Aorta (tissue), 5 donors: Measurements from ENCODE around the gene MRPL51. TPM values are rescaled to one million over a fixed set of nuclear protein-coding genes. Genes with fewer than 3 reads are reported as not detected.
"Not testable (repeated sequence)": the region's sequence is repeated elsewhere in the genome, so short reads cannot be mapped to it uniquely, and the experiment has no call there.

ENCODE experiments used
- ATAC-seq: fragments of 200-7000 bp; cut with Tn5 transposase; one replicate; pipeline ENCODE4 v1.9.1; 2022; ENCODE audit warnings: moderate library complexity; ENCODE audit not compliant: low FRiP score
- DNase-seq, 2 donors: peaks; one replicate each; pipeline ENCODE4 v3.0.0-alpha.2; 2020
- H3K27ac ChIP-seq, 2 donors: one replicate each; pipeline ENCODE4 v1.5.1; 2013; ENCODE audit warnings: low read length in 2 of 2, mild to moderate bottlenecking in 2 of 2, moderate library complexity in 2 of 2, control low read depth in 1 of 2, inconsistent platforms in 1 of 2, low read depth in 1 of 2
- H3K27me3 ChIP-seq, 2 donors: one replicate each; pipeline ENCODE4 v1.6.1; 2013; ENCODE audit warnings: control low read depth in 1 of 2, low read length in 1 of 2, mild to moderate bottlenecking in 1 of 2, moderate library complexity in 1 of 2; ENCODE audit not compliant: insufficient read depth in 2 of 2, control insufficient read depth in 1 of 2
- H3K36me3 ChIP-seq, 2 donors: one replicate each; pipeline ENCODE4 v1.6.1; 2013; ENCODE audit warnings: control low read depth in 1 of 2, low read length in 1 of 2, mild to moderate bottlenecking in 1 of 2; ENCODE audit not compliant: insufficient read depth in 2 of 2, control insufficient read depth in 1 of 2
- H3K4me1 ChIP-seq, 2 donors: one replicate each; pipeline ENCODE4 v1.6.1; 2013; ENCODE audit warnings: low read length in 2 of 2, control low read depth in 1 of 2, mild to moderate bottlenecking in 1 of 2, moderate library complexity in 1 of 2; ENCODE audit not compliant: insufficient read depth in 2 of 2, control insufficient read depth in 1 of 2
- H3K4me3 ChIP-seq, 2 donors: one replicate each; pipeline ENCODE4 v1.5.1; 2013; ENCODE audit warnings: low read length in 2 of 2, control low read depth in 1 of 2, mild to moderate bottlenecking in 1 of 2
- H3K9me3 ChIP-seq: one replicate; pipeline ENCODE4 v1.6.1; 2013; ENCODE audit warnings: mild to moderate bottlenecking, low read length; ENCODE audit not compliant: control insufficient read depth
- WGBS, 2 donors: extraction: QIAGEN DNeasy Blood & Tissue Kit; methylation state at CpG; one replicate each; pipeline ENCODE4 v1.1.7; 2013; 5-methylcytosine and 5-hydroxymethylcytosine counted together
- intact Hi-C, 2 donors: fragments of 100-400 bp; cut with DNase I; formaldehyde crosslinking; loops; one replicate each; pipeline versions ENCODE4 v1.14.2 to v1.15.0; 2022
- polyA plus RNA-seq, 2 donors: library from polyadenylated mRNA; stranded (reverse); fragments of 200-250 nt; gene quantifications; one replicate each; pipeline ENCODE4 v1.2.3, GENCODE V29; 2013
- total RNA-seq, 2 donors: library from RNA; stranded (reverse); fragmentation: NEBNext Ultra II Directional; extraction: Animal tissue kit (Norgen Biotek cat#: 25700); gene quantifications; one replicate each; pipeline ENCODE4 v1.2.1, GENCODE V29; 2021
- donor health status: healthy with polysubstance abuse.
- donor health status: Bipolar disorder and iron deficiency.
- donor health status: DM: no; HTN: no; CAD: no.
- donor health status: DM: no; HTN: no; CAD: no.
- donor health status: DM: yes; HTN: yes; CAD: no.

MRPL51 gene
- total and polyA plus RNA-seq, 4 donors, result 91.8 to 283 (median 110) TPM

DNA sequence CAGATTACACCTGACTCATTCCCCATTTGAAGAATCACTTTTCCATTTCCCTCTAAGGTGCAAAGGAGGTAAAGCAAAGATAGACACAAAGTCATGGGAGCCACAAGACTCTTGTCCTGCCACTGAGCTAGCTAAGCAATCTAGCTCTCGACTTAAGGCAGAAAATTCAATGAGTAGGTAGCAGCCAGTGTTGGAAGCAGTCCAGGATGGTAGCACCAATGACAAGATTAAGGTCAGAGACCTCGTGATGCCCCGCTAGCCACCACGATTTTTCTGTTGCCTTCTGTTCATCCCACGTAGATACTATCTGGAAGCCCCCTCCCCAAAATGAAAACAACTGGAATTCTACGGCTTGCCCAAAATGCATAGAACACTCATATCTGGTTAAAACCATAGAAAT, 24.0 kb downstream of the MRPL51 start:
- ATAC-seq (no peak), DNase-seq (peak in 1 of 2 donors; percentile 33)
- Histone ChIP-seq H3K9me3 (no peaks in the 10 kb centered on the region), H3K4me3 (no peak overlapping the region), H3K36me3 (peaks cover 0 to 3% of the 10 kb centered on the region in 2 donors), H3K4me1 (peaks cover 2 to 3% of the 10 kb centered on the region in 2 donors), H3K27ac (no peak overlapping the region), H3K27me3 (no peaks in the 10 kb centered on the region)
- intact Hi-C loops, result loop anchor here (5.0 kb wide), 1 partner anchor 142 kb away; no protein-coding TSS in a partner anchor
- WGBS, 2 donors, result 67 to 74% methylated on average over 6 of the region's 6 CpGs

DNA sequence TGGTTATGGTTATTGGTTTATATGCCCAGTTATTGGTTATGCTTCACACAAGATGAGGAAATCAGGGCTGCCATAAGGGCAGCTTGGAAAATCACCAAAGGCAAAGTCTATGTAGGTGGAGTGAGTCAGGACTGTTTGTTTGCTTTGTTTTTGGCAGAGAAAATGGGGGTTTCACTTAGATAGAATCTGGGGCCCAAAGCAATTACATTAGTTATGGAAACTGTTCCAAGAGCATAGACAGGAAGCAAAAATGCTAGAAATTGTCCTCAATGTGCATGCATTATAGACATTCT, 24.8 kb downstream of the MRPL51 start:
- H3K4me1 ChIP-seq, result peaks cover 2 to 3% of the 10 kb centered on the region in 2 donors
- no peaks in the 10 kb centered on the region for H3K27me3 ChIP-seq
- intact Hi-C loops, result loop anchor here (5.0 kb wide), 1 partner anchor 141 kb away; no protein-coding TSS in a partner anchor
- no peak overlapping the region for H3K4me3 ChIP-seq
- no peak overlapping the region for H3K27ac ChIP-seq
- ATAC-seq (no peak), DNase-seq (no peak)
- H3K9me3 ChIP-seq, result no peaks in the 10 kb centered on the region
- peaks cover 0 to 3% of the 10 kb centered on the region in 2 donors for H3K36me3 ChIP-seq

GRCh38 chr12:6467571-6468282, 25.3 kb downstream of the MRPL51 start:
- H3K9me3 ChIP-seq, H3K27ac ChIP-seq, H3K4me3 ChIP-seq, H3K4me1 ChIP-seq, H3K36me3 ChIP-seq, H3K27me3 ChIP-seq, ATAC-seq: not testable (repeated sequence)
- DNase-seq, result peak in 1 of 2 donors; percentile 51
- WGBS, 2 donors, result 92 to 95% methylated on average over 9 of the region's 9 CpGs
- intact Hi-C loops, result loop anchor here (5.0 kb wide), 1 partner anchor 140 kb away; no protein-coding TSS in a partner anchor

DNA sequence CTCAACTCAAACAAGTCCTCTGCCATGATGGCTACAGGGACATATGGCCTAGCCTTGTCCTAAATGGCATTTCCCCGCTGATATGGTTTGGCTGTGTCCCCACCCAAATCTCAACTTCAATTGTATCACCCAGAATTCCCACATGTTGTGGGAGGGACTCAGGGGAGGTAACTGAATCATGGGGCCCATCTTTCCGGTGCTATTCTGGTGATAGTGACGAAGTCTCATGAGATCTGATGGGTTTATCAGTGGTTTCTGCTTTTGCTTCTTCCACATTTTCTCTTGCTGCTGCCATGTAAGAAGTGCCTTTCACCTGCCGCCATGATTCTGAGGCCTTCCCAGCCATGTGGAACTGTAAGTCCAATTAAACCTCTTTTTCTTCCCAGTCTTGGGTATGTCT, 26.3 kb downstream of the MRPL51 start:
- H3K4me1 ChIP-seq, H3K27ac ChIP-seq, H3K27me3 ChIP-seq, H3K9me3 ChIP-seq, H3K36me3 ChIP-seq, ATAC-seq, DNase-seq, H3K4me3 ChIP-seq: not testable (repeated sequence)
- 92 to 96% methylated on average over 4 of the region's 4 CpGs for WGBS, 2 donors
- intact Hi-C loops, result loop anchor here (5.0 kb wide), 1 partner anchor 139 kb away; no protein-coding TSS in a partner anchor

GRCh38 chr12:6466184-6466573, 26.9 kb downstream of the MRPL51 start:
- H3K4me3 ChIP-seq, result no peak overlapping the region
- H3K36me3 ChIP-seq, result peaks cover 0 to 5% of the 10 kb centered on the region in 2 donors
- WGBS, 2 donors, result 85 to 92% methylated on average over 5 of the region's 5 CpGs
- no peak for DNase-seq
- H3K27me3 ChIP-seq, result no peaks in the 10 kb centered on the region
- no peak overlapping the region for H3K27ac ChIP-seq
- H3K4me1 ChIP-seq, result peaks cover 2 to 3% of the 10 kb centered on the region in 2 donors
- intact Hi-C loops, result loop anchor here (5.0 kb wide), 1 partner anchor 139 kb away; no protein-coding TSS in a partner anchor
- no peak for ATAC-seq
- H3K9me3 ChIP-seq, result no peaks in the 10 kb centered on the region

DNA sequence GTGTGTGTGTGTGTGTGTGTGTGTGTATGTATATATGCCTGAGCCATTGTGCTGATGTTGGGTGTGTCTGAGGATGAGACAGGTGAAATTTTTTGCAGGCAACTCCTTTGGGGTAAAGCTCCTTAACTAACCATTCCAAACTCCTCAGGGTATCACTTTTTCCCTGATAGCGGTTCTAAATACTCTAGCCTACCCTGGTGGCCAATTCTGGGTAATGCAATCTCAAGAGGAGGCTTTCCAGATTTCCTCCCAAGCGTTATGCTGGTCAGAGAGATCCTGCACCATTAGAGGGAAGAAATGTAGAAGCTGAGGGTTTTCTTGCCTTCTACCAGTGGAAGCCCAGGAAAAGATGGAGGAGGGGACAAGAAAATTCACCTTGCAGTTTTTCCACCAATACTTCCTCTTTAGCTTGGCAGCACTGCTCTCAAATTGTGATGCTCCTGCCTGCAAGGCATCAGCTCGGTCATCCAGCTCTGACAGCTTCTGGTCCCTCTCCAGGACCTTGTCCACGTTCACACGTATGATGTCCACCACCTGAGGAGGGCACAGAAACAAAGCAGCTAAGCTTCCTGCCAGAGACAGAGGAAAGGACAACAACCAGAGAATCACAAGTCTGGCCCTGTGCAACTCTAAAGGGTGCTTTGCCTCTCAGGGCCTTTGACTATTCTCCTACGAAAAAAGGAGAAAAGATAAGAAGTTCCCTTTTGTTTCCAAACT, 27.4 kb downstream of the MRPL51 start:
- H3K4me3 ChIP-seq, result no peak overlapping the region
- H3K36me3 ChIP-seq, result peaks cover 0 to 6% of the 10 kb centered on the region in 2 donors
- H3K27me3 ChIP-seq, result no peaks in the 10 kb centered on the region
- DNase-seq, result no peak
- H3K9me3 ChIP-seq, result no peaks in the 10 kb centered on the region
- no peak overlapping the region for H3K27ac ChIP-seq
- H3K4me1 ChIP-seq, result peaks cover 2 to 3% of the 10 kb centered on the region in 2 donors
- intact Hi-C loops, result loop anchor here (1.0 to 5.0 kb wide), 3 partner anchors 42 to 138 kb away; no protein-coding TSS in a partner anchor
- WGBS, 2 donors, result 35% methylated on average over 6 of the region's 6 CpGs
- peak; percentile 69 for ATAC-seq

DNA sequence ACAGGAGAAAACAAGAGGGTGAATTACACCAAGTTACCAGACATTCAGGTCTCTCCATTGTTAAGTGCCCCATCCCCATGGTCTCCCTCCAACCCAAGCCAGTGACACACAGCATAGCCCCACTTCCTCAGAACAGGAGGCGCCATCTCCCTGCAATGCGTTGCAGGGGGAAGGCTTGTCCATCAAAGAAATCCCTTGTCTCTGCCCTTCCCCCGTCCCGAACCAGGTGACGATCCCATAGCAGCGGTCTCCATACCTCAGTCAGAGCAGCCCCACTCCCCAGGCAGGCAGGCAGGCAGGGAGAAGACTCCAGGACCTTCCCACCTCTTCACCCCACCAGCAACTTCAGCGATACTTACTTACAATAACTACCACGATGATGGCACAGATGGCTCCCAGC, 28.5 kb downstream of the MRPL51 start:
- DNase-seq (peak in 1 of 2 donors; percentile 69), ATAC-seq (no peak)
- Histone ChIP-seq H3K9me3 (no peaks in the 10 kb centered on the region), H3K4me1 (peaks cover 2 to 3% of the 10 kb centered on the region in 2 donors), H3K27ac (no peak overlapping the region), H3K36me3 (peaks cover 0 to 7% of the 10 kb centered on the region in 2 donors), H3K27me3 (no peaks in the 10 kb centered on the region), H3K4me3 (no peak overlapping the region)
- WGBS, 2 donors, result 86 to 87% methylated on average over 8 of the region's 8 CpGs
- intact Hi-C loops, result loop anchor here in 1 of 2 donors (2.0 kb wide), 1 partner anchor 42 kb away; no protein-coding TSS in a partner anchor

GRCh38 chr12:6463858-6464257, 29.2 kb downstream of the MRPL51 start:
- H3K27me3 ChIP-seq, result no peaks in the 10 kb centered on the region
- H3K9me3 ChIP-seq, result no peaks in the 10 kb centered on the region
- H3K4me3 ChIP-seq, result no peak overlapping the region
- H3K4me1 ChIP-seq, result peaks cover under 1 to 2% of the 10 kb centered on the region in 2 donors
- peaks cover 0 to 7% of the 10 kb centered on the region in 2 donors for H3K36me3 ChIP-seq
- 85 to 86% methylated on average over 6 of the region's 6 CpGs for WGBS, 2 donors
- ATAC-seq, result no peak
- no peak overlapping the region for H3K27ac ChIP-seq
- intact Hi-C loops, result loop anchor here in 1 of 2 donors (2.0 kb wide), 1 partner anchor 41 kb away; no protein-coding TSS in a partner anchor
- DNase-seq, result peak in 1 of 2 donors; percentile 32
